Measurements from ENCODE around the gene SPDYE1.
"Not testable (repeated sequence)": the region's sequence is repeated elsewhere in the genome, so short reads cannot be mapped to it uniquely, and the experiment has no call there.

Gene SPDYE1
- 0 reads per million in 2 donors for total RNA-seq

GRCh38 chr7:43997532-43997931, at the start of gene SPDYE1:
TSS of gene SPDYE1 (plus strand) at chr7:43997897. CDS start at chr7:43999950, 2,053 bp downstream.
- not testable (repeated sequence) for DNase-seq

- DNase-seq, result no peak
These were observed 45.7 kb upstream of the SPDYE1 start for GRCh38 chr7:43952028-43952427.

GRCh38 chr7:43953071-43953470, 44.6 kb upstream of the SPDYE1 start:
- DNase-seq, result no peak

GRCh38 chr7:43954524-43955228, 43.0 kb upstream of the SPDYE1 start:
- DNase-seq, result peak in 1 of 5 experiments; percentile 46

- DNase-seq, result no peak
These were observed 41.7 kb upstream of the SPDYE1 start for GRCh38 chr7:43956027-43956426.

- DNase-seq, result no peak
These were observed 36.8 kb upstream of the SPDYE1 start for GRCh38 chr7:43960933-43961332.

GRCh38 chr7:43966392-43966791, 31.3 kb upstream of the SPDYE1 start:
- not testable (repeated sequence) for DNase-seq

- not testable (repeated sequence) for DNase-seq
These were observed 29.3 kb upstream of the SPDYE1 start for GRCh38 chr7:43968172-43969040.

GRCh38 chr7:43969586-43969985, 28.1 kb upstream of the SPDYE1 start:
- DNase-seq, result not testable (repeated sequence)

- DNase-seq, result not testable (repeated sequence)
These were observed 27.0 kb upstream of the SPDYE1 start for GRCh38 chr7:43970698-43971097.

GRCh38 chr7:43974033-43974573, 23.6 kb upstream of the SPDYE1 start:
- DNase-seq, result not testable (repeated sequence)

GRCh38 chr7:43974725-43975482, 22.8 kb upstream of the SPDYE1 start:
- DNase-seq, result not testable (repeated sequence)

- no peak for DNase-seq
These were observed 20.2 kb upstream of the SPDYE1 start for GRCh38 chr7:43977525-43977924.

GRCh38 chr7:43978102-43978501, 19.6 kb upstream of the SPDYE1 start:
- DNase-seq, result not testable (repeated sequence)

- not testable (repeated sequence) for DNase-seq
These were observed 14.8 kb upstream of the SPDYE1 start for GRCh38 chr7:43982848-43983247.

GRCh38 chr7:43983736-43984135, 14.0 kb upstream of the SPDYE1 start:
- DNase-seq, result not testable (repeated sequence)

- peak; percentile 11 to 84 (median 33) for DNase-seq
These were observed 11.5 kb upstream of the SPDYE1 start for GRCh38 chr7:43985904-43986864.

GRCh38 chr7:43987476-43987875, 10.2 kb upstream of the SPDYE1 start:
- DNase-seq, result not testable (repeated sequence)

GRCh38 chr7:43990011-43990585, 7.6 kb upstream of the SPDYE1 start:
- not testable (repeated sequence) for DNase-seq

- DNase-seq, result not testable (repeated sequence)
These were observed 6.9 kb upstream of the SPDYE1 start for GRCh38 chr7:43990829-43991228.

GRCh38 chr7:43992896-43993295, 4.8 kb upstream of the SPDYE1 start:
- DNase-seq, result not testable (repeated sequence)
